ENCODE data around the gene IKBKE. TPM values are rescaled to one million over a fixed set of nuclear protein-coding genes. Genes with fewer than 3 reads are reported as not detected.

IKBKE gene
- total and polyA plus RNA-seq, 2 experiments from 2014 or later = 14.5 to 17.7 TPM

DNA sequence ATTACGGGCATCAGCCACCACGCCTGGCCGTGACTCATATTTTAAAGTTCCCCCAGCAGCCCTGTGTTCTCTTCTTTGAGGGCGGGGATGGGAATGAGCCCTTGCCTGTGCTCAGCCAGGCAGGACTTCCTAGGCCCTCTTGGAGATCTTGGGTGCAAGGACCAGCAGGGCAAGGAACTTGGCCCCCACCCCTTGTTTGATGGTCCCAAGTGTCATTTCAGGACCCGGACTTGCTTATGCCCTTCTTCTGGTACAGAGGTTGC lies 46.4 kb downstream of the IKBKE start:
- in situ Hi-C loops (cut with MboI) = no loop called here
- H3F3A ChIP-seq (ENCODE audit: insufficient read depth) = no peaks in the 10 kb centered on the region; the same call in 1 of the 2 replicates
- no peaks in the 10 kb centered on the region for H4K20me1 ChIP-seq (ENCODE audit: insufficient read depth)
- peaks cover 15% of the 10 kb centered on the region for H3K4me1 ChIP-seq (ENCODE audit: insufficient read depth)
- H3K27me3 ChIP-seq (replicated peaks; ENCODE audit: insufficient read depth) = no peaks in the 10 kb centered on the region
- no peak overlapping the region for H3K9ac ChIP-seq
- no peaks in the 10 kb centered on the region for H3K79me2 ChIP-seq (ENCODE audit: insufficient read depth)
- TF ChIP-seq EZH2phosphoT487 (IDR thresholded peaks at IDR 0.05; ENCODE audit: insufficient read depth, low read depth) (no peak), EZH2 (IDR thresholded peaks at IDR 0.05; ENCODE audit: insufficient read depth, poor library complexity, severe bottlenecking) (no peak)
- WGBS, 2 experiments (ENCODE audit: low coverage in 1 of 2, low lambda C conversion rate in 2 of 2, missing lambda C conversion rate in 2 of 2) = 68 to 69% methylated on average over 5 of the region's 5 CpGs
- H3K27ac ChIP-seq = no peak overlapping the region
- H3K9me2 ChIP-seq (ENCODE audit: insufficient read depth) = no peaks in the 10 kb centered on the region
- H3K36me3 ChIP-seq (ENCODE audit: low read depth) = no peaks in the 10 kb centered on the region
- H3K9me3 ChIP-seq (ENCODE audit: low read depth) = no peaks in the 10 kb centered on the region
- H3K4me3 ChIP-seq = no peak overlapping the region
- DNase-seq = no peak
- no peak overlapping the region for H3K4me2 ChIP-seq (ENCODE audit: unreplicated experiment)
- H2AFZ ChIP-seq = no peak overlapping the region

DNA sequence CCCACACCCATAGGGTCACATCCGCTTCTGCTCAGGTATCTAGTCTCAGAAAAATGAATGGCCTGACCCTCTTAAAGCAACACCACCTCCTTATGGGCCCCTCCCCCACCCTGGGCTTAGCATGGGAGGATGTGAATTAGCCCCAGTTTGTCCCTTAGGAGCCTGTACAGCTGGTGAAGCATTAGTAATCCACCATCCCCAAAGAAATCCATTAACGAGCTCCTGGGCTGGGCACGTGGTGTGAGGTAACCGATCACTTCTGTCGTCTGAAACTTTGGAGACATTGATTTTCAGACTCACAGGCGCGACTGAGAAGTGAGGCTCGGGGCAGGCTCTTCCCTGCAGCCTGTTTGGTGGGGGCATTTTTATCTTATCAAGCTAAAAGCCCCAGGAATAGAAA lies 47.5 kb downstream of the IKBKE start:
- Histone ChIP-seq H4K20me1 (ENCODE audit: insufficient read depth) (no peaks in the 10 kb centered on the region), H3K4me2 (ENCODE audit: unreplicated experiment) (no peak overlapping the region), H3K9ac (no peak overlapping the region), H3K79me2 (ENCODE audit: insufficient read depth) (no peaks in the 10 kb centered on the region), H3K9me2 (ENCODE audit: insufficient read depth) (no peaks in the 10 kb centered on the region), H3K27me3 (replicated peaks; ENCODE audit: insufficient read depth) (no peaks in the 10 kb centered on the region), H3K27ac (no peak overlapping the region), H3F3A (ENCODE audit: insufficient read depth) (no peaks in the 10 kb centered on the region; the same call in 1 of the 2 replicates), H2AFZ (no peak overlapping the region), H3K36me3 (ENCODE audit: low read depth) (no peaks in the 10 kb centered on the region), H3K4me3 (no peak overlapping the region), H3K9me3 (ENCODE audit: low read depth) (no peaks in the 10 kb centered on the region), H3K4me1 (ENCODE audit: insufficient read depth) (peaks cover 15% of the 10 kb centered on the region)
- DNase-seq = no peak
- in situ Hi-C loops (cut with MboI) = no loop called here
- TF ChIP-seq EZH2 (IDR thresholded peaks at IDR 0.05; ENCODE audit: insufficient read depth, poor library complexity, severe bottlenecking) (no peak), EZH2phosphoT487 (IDR thresholded peaks at IDR 0.05; ENCODE audit: insufficient read depth, low read depth) (no peak)
- 74 to 79% methylated on average over 8 of the region's 8 CpGs for whole genome bisulfite sequencing, 2 experiments (ENCODE audit: low coverage in 1 of 2, low lambda C conversion rate in 2 of 2, missing lambda C conversion rate in 2 of 2)

DNA sequence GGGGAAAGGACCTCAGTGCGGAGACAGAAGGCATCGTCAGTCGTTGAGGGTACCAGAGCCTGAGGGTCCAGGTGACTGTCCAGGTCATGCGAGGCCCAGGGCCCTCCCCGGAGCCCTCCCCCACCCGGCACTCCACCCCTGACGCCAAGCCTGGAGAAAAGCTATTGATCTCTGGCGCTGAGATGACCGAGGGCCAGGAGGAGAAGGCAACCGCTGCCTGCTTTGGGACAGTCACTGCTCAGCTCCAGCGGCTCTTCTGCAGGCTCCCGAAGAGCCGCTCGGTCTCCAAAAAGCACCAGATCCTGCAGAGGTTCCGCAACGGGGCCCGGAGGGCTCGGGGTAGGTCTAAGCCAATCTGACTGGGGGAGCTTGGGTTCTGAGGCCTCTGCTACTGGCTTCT lies 47.9 kb downstream of the IKBKE start:
- H3K9ac ChIP-seq = no peak overlapping the region
- DNase-seq = no peak
- no peak overlapping the region for H3K27ac ChIP-seq
- H3K4me1 ChIP-seq (ENCODE audit: insufficient read depth) = peaks cover 11% of the 10 kb centered on the region
- no peaks in the 10 kb centered on the region for H3K9me2 ChIP-seq (ENCODE audit: insufficient read depth)
- no peaks in the 10 kb centered on the region for H3K27me3 ChIP-seq (replicated peaks; ENCODE audit: insufficient read depth)
- 85 to 93% methylated on average over 14 to 18 of the region's 18 CpGs for WGBS, 2 experiments (ENCODE audit: low coverage in 1 of 2, low lambda C conversion rate in 2 of 2, missing lambda C conversion rate in 2 of 2)
- no peaks in the 10 kb centered on the region; the same call in 1 of the 2 replicates for H3F3A ChIP-seq (ENCODE audit: insufficient read depth)
- TF ChIP-seq EZH2 (IDR thresholded peaks at IDR 0.05; ENCODE audit: insufficient read depth, poor library complexity, severe bottlenecking) = no peak
- no peak for TF ChIP-seq EZH2phosphoT487 (IDR thresholded peaks at IDR 0.05; ENCODE audit: insufficient read depth, low read depth)
- H3K9me3 ChIP-seq (ENCODE audit: low read depth) = no peaks in the 10 kb centered on the region
- in situ Hi-C loops (cut with MboI) = no loop called here
- H4K20me1 ChIP-seq (ENCODE audit: insufficient read depth) = no peaks in the 10 kb centered on the region
- H3K79me2 ChIP-seq (ENCODE audit: insufficient read depth) = no peaks in the 10 kb centered on the region
- H3K36me3 ChIP-seq (ENCODE audit: low read depth) = no peaks in the 10 kb centered on the region
- no peak overlapping the region for H3K4me2 ChIP-seq (ENCODE audit: unreplicated experiment)
- H2AFZ ChIP-seq = no peak overlapping the region
- H3K4me3 ChIP-seq = no peak overlapping the region

DNA sequence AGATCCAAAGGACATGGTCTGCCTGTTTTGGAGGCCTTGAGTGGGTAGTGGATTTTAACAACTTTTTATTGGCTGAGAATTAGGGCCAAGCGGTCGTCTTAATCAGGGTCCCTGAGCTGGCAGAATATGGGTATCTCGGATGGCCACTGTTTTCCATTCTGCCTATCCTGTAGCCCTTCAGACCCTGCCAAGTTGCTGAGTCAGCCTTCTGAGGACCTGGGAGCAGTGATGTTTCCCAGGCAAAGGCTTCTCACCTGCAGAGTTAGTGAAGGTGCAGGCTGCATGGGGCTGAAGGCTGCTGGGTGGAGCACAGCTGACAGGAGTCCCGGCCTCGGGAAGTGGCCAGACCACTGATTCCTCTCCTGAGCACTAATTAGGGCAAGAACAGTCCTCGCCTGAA lies 48.5 kb downstream of the IKBKE start:
- Histone ChIP-seq H2AFZ (no peak overlapping the region), H3K36me3 (ENCODE audit: low read depth) (no peaks in the 10 kb centered on the region), H3F3A (ENCODE audit: insufficient read depth) (no peaks in the 10 kb centered on the region; the same call in 1 of the 2 replicates), H3K9ac (no peak overlapping the region), H3K4me2 (ENCODE audit: unreplicated experiment) (no peak overlapping the region), H3K9me3 (ENCODE audit: low read depth) (no peaks in the 10 kb centered on the region), H3K27ac (no peak overlapping the region), H3K79me2 (ENCODE audit: insufficient read depth) (no peaks in the 10 kb centered on the region), H3K9me2 (ENCODE audit: insufficient read depth) (no peaks in the 10 kb centered on the region), H3K27me3 (replicated peaks; ENCODE audit: insufficient read depth) (no peaks in the 10 kb centered on the region), H3K4me1 (ENCODE audit: insufficient read depth) (peaks cover 5% of the 10 kb centered on the region), H4K20me1 (ENCODE audit: insufficient read depth) (no peaks in the 10 kb centered on the region), H3K4me3 (no peak overlapping the region)
- WGBS, 2 experiments (ENCODE audit: low coverage in 1 of 2, low lambda C conversion rate in 2 of 2, missing lambda C conversion rate in 2 of 2) = 89 to 90% methylated on average over 6 of the region's 6 CpGs
- TF ChIP-seq EZH2phosphoT487 (IDR thresholded peaks at IDR 0.05; ENCODE audit: insufficient read depth, low read depth) = no peak
- DNase-seq = no peak
- in situ Hi-C loops (cut with MboI) = no loop called here

DNA sequence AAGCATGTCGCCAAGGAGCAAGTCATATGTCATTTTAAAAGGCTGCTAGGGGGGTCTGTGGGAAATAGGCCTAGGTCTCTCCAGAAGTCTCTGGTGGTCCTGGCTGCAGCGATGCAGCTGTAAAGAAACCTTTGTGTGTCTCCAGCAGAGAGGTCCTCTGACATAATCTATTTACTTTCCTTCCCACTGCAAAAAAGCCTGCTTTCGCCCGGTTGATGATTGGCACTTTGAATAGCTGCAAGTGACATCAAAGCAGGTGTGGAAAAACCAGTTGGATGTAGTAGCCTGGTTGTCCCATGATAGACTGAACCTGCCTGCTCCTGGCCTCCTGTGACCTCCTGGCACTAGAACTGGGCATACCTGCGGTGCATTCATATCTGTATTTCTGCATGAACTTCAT lies 50.9 kb downstream of the IKBKE start:
- Histone ChIP-seq H3F3A (ENCODE audit: insufficient read depth) (no peaks in the 10 kb centered on the region), H3K27ac (no peak overlapping the region), H3K9ac (no peak overlapping the region), H3K4me3 (no peak overlapping the region), H3K4me2 (ENCODE audit: unreplicated experiment) (no peak overlapping the region), H3K9me2 (ENCODE audit: insufficient read depth) (no peaks in the 10 kb centered on the region), H3K36me3 (ENCODE audit: low read depth) (no peaks in the 10 kb centered on the region), H3K4me1 (ENCODE audit: insufficient read depth) (no peaks in the 10 kb centered on the region), H3K79me2 (ENCODE audit: insufficient read depth) (no peaks in the 10 kb centered on the region), H2AFZ (no peak overlapping the region), H4K20me1 (ENCODE audit: insufficient read depth) (no peaks in the 10 kb centered on the region), H3K27me3 (replicated peaks; ENCODE audit: insufficient read depth) (no peaks in the 10 kb centered on the region), H3K9me3 (ENCODE audit: low read depth) (no peaks in the 10 kb centered on the region)
- TF ChIP-seq EZH2phosphoT487 (IDR thresholded peaks at IDR 0.05; ENCODE audit: insufficient read depth, low read depth) = no peak
- WGBS, 2 experiments (ENCODE audit: low coverage in 1 of 2, low lambda C conversion rate in 2 of 2, missing lambda C conversion rate in 2 of 2) = 90 to 92% methylated on average over 5 of the region's 5 CpGs
- DNase-seq = no peak
- in situ Hi-C loops (cut with MboI) = no loop called here
